GM12892 (cell line): ENCODE data around the gene TECTA.

Experiments
- POLR2A ChIP-seq: IDR thresholded peaks from 2 replicates; pipeline ENCODE4 v1.6.1; 2011; ENCODE audit warnings: low read depth, low read length, control low read depth
- POLR2AphosphoS5 ChIP-seq: IDR thresholded peaks from 2 replicates; pipeline ENCODE4 v1.6.1; 2011; ENCODE audit warnings: low read depth, low read length, control low read depth

DNA sequence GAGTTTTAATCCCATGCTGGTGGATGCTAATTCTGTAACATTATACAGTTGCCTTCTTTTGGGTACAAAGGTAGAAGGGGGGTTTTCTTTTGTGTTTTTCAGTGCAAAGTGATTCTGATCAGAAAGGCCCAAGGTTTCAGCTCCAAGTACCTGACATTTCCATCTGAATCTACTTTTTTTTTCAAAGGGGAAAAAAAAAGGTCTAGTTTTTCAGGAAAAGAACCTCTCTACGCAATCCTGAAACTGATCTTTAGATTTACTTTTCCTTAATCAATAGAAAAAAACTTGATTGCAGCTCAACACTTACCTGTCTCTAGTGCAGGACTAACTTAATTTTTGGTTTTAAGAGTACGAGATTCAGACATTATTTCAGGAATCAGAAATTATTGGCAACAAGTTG is at the start of gene TECTA:
- TF ChIP-seq POLR2A = no peak
- TF ChIP-seq POLR2AphosphoS5 = no peak
